DND-41 (cell line): ENCODE data around the gene CRYBG1.

Source experiments
- CTCF ChIP-seq: IDR thresholded peaks from 2 replicates; pipeline ENCODE4 v1.5.1; 2012; ENCODE audit warnings: borderline replicate concordance, low read length, moderate library complexity, mild to moderate bottlenecking; ENCODE audit not compliant: poor library complexity, severe bottlenecking; ENCODE audit errors: extremely low read depth
- EZH2 ChIP-seq: IDR thresholded peaks from 3 replicates; pipeline ENCODE4 v1.6.1; 2012; ENCODE audit warnings: borderline replicate concordance, low read depth, mild to moderate bottlenecking, moderate library complexity, low read length, inconsistent platforms; ENCODE audit not compliant: severe bottlenecking

DNA sequence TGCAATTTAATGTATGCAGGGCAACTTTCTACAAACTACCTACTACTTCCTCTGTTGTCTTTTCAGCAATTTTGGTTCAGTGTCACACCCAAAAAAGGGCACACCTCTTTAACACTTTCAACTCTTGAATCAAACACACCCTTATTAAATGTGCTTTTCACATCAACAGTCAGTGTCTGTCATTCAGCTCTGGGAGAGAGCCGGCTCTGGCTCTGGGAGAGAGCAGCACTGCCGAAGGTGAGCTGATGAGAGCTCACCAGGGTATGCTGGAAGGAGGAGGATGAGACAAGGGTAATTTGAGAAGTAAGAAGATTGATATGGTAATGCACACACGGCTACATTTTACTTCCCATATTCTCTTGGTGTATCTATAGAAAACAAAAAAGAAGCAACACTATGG lies 134.5 kb downstream of the CRYBG1 start:
- TF ChIP-seq CTCF (no peak), EZH2 (no peak)
